A549 (cell line): ENCODE results near the gene CTNNA3. TPM values are rescaled to one million over a fixed set of nuclear protein-coding genes. Genes with fewer than 3 reads are reported as not detected.
"Not testable (repeated sequence)": the region's sequence is repeated elsewhere in the genome, so short reads cannot be mapped to it uniquely, and the experiment has no call there.

ENCODE experiments used
- ATAC-seq, 2 experiments: fragments of 200-7000 bp in 1 of 2; fragments of >200 bp in 1 of 2; cut with Nextera tagmentation in 1 of 2; cut with Tn5 transposase in 1 of 2; 3 replicates each; pipeline versions ENCODE4 v1.8.0 to v1.9.1; 2018 to 2020; ENCODE audit warnings: mild to moderate bottlenecking in 1 of 2, moderate library complexity in 1 of 2
- CTCF ChIA-PET: fragments of 300-600 bp; sonication (Branson Sonifier 250); formaldehyde crosslinking; extraction: SDS; loops from one replicate; lab custom pipeline; 2021; ENCODE audit warnings: antibody characterized with exemption, inconsistent platforms; lab: Yijun Ruan, JAX
- POLR2A ChIA-PET: fragments of 350-600 bp; formaldehyde crosslinking; extraction: SDS; loops from one replicate; lab custom pipeline; 2021; ENCODE audit warnings: antibody characterized with exemption, inconsistent platforms; lab: Yijun Ruan, JAX
- DNase-seq, 2 experiments: peaks; one replicate each; pipeline versions ENCODE4 v3.0.0 to v3.0.0-alpha.2; 2011 to 2016; ENCODE audit warnings: low read depth in 1 of 2, low spot score in 1 of 2
- FAIRE-seq: peaks from 2 replicates; lab custom pipeline; 2011; peaks lifted over from hg19 to GRCh38; lab: Jason Lieb, UNC
- H3K27ac ChIP-seq, 2 experiments: fragments of >200 bp; sonication (Bioruptor Twin); formaldehyde crosslinking; 3 replicates each; pipeline ENCODE4 v1.5.1; 2016 to 2017
- H3K4me1 ChIP-seq: fragments of >200 bp; sonication (Bioruptor Twin); formaldehyde crosslinking; 3 replicates; pipeline ENCODE4 v1.6.1; 2016
- H3K4me2 ChIP-seq: fragments of >200 bp; sonication (Bioruptor Twin); formaldehyde crosslinking; 3 replicates; pipeline ENCODE4 v1.6.1; 2016
- H3K4me3 ChIP-seq: fragments of >200 bp; sonication (Bioruptor Twin); formaldehyde crosslinking; 3 replicates; pipeline ENCODE4 v1.5.1; 2016
- H3K9me3 ChIP-seq: fragments of >200 bp; sonication (Bioruptor Twin); formaldehyde crosslinking; 3 replicates; pipeline ENCODE4 v1.6.1; 2016
- BHLHE40 ChIP-seq: IDR thresholded peaks from 2 replicates; pipeline ENCODE4 v1.6.1; 2012; ENCODE audit warnings: low read depth, low read length, inconsistent platforms
- CBX2 ChIP-seq: fragments of 200-600 bp; sonication (generic); IDR thresholded peaks from 2 replicates; pipeline ENCODE4 v1.6.1; 2016; ENCODE audit warnings: low read depth, mild to moderate bottlenecking, borderline replicate concordance
- CBX8 ChIP-seq: fragments of 200-600 bp; sonication (generic); IDR thresholded peaks from 2 replicates; pipeline ENCODE4 v1.6.1; 2016
- CHD4 ChIP-seq: fragments of 200-600 bp; sonication (generic); IDR thresholded peaks from 2 replicates; pipeline ENCODE4 v1.6.1; 2016; ENCODE audit warnings: antibody characterized with exemption, mild to moderate bottlenecking, borderline replicate concordance
- EHF ChIP-seq: fragments of 250-450 bp; sonication (Bioruptor Pico); IDR thresholded peaks from 2 replicates; pipeline ENCODE4 v1.5.0; 2020; ENCODE audit warnings: mild to moderate bottlenecking
- EHMT2 ChIP-seq: fragments of 200-600 bp; sonication (generic); IDR thresholded peaks from 2 replicates; pipeline ENCODE4 v1.6.1; 2016; ENCODE audit warnings: antibody characterized with exemption, low read depth, mild to moderate bottlenecking, moderate library complexity
- ESRRA ChIP-seq: fragments of 150-350 bp; IDR thresholded peaks from 2 replicates; pipeline ENCODE4 v1.6.1; 2014; ENCODE audit warnings: mild to moderate bottlenecking, low read length, borderline replicate concordance
- FOSL2 ChIP-seq, 2 experiments: fragments of 450-650 bp in 1 of 2; fragments of >200 bp in 1 of 2; sonication (Bioruptor Twin) in 1 of 2; formaldehyde crosslinking; IDR thresholded peaks; 2 replicates each; pipeline versions ENCODE4 v1.5.0 to v1.6.1; 2016 to 2020; ENCODE audit warnings: mild to moderate bottlenecking in 1 of 2, moderate library complexity in 1 of 2
- FOXS1 ChIP-seq: fragments of 250-450 bp; sonication (Bioruptor Pico); IDR thresholded peaks from 2 replicates; pipeline ENCODE4 v1.5.0; 2020; ENCODE audit warnings: mild to moderate bottlenecking, moderate library complexity
- GATA3 ChIP-seq: IDR thresholded peaks from 2 replicates; pipeline ENCODE4 v1.6.1; 2012; ENCODE audit warnings: borderline replicate concordance
- JUNB ChIP-seq: fragments of >200 bp; sonication (Bioruptor Twin); formaldehyde crosslinking; IDR thresholded peaks from 2 replicates; pipeline ENCODE4 v1.6.1; 2016
- KDM5A ChIP-seq: fragments of 200-600 bp; sonication (generic); IDR thresholded peaks from 2 replicates; pipeline ENCODE4 v1.6.1; 2016; ENCODE audit warnings: antibody characterized with exemption, mild to moderate bottlenecking
- MAFK ChIP-seq: fragments of 450-650 bp; IDR thresholded peaks from 2 replicates; pipeline ENCODE4 v1.6.1; 2014; ENCODE audit not compliant: partially characterized antibody
- MAZ ChIP-seq: fragments of 150-350 bp; IDR thresholded peaks from 2 replicates; pipeline ENCODE4 v1.6.1; 2014; ENCODE audit warnings: antibody characterized with exemption, low read depth, low read length, borderline replicate concordance
- NFE2L2 ChIP-seq: fragments of 150-350 bp; conservative IDR thresholded peaks from 2 replicates; pipeline ENCODE4 v1.6.1; 2014; ENCODE audit warnings: low read length
- PHF8 ChIP-seq: fragments of 200-600 bp; sonication (generic); IDR thresholded peaks from 2 replicates; pipeline ENCODE4 v1.6.1; 2016; ENCODE audit warnings: low read depth, mild to moderate bottlenecking, antibody characterized with exemption, moderate library complexity, borderline replicate concordance
- RARB ChIP-seq: fragments of 250-450 bp; sonication (Bioruptor Pico); IDR thresholded peaks from 2 replicates; pipeline ENCODE4 v1.8.0; 2021; ENCODE audit warnings: mild to moderate bottlenecking, moderate library complexity
- TP53 ChIP-seq: fragments of 250-450 bp; sonication (Bioruptor Pico); IDR thresholded peaks from 2 replicates; pipeline ENCODE4 v1.5.0; 2021; ENCODE audit warnings: mild to moderate bottlenecking, moderate library complexity
- ZC3H11A ChIP-seq: fragments of 450-650 bp; IDR thresholded peaks from 2 replicates; pipeline ENCODE4 v1.6.1; 2014; ENCODE audit warnings: antibody characterized with exemption, mild to moderate bottlenecking
- ZFP36 ChIP-seq: fragments of 450-650 bp; IDR thresholded peaks from 2 replicates; pipeline ENCODE4 v1.6.1; 2014; ENCODE audit warnings: borderline replicate concordance; ENCODE audit not compliant: partially characterized antibody
- WGBS: methylation state at CpG from one replicate; pipeline ENCODE4 v1.1.6; 2017; ENCODE audit errors: missing lambda C conversion rate; 5-methylcytosine and 5-hydroxymethylcytosine counted together
- polyA plus RNA-seq, 4 experiments: library from polyadenylated mRNA; depleted of rRNA in 3 of 4; stranded (reverse); fragments of >200 nt; fragmentation: RNase III in 1 of 4; extraction: RNeasy Plus Mini Kit Qiagen cat#74134 plus additional on column Dnase treatment in 1 of 4; gene quantifications; 2 replicates in 3 of 4; 3 replicates in 1 of 4; pipeline ENCODE4 v1.2.3, GENCODE V29; 2011 to 2017
- TF ChIP-seq, protein P1 (sequence below): IDR thresholded peaks from 2 replicates; pipeline ENCODE4 v1.6.1; 2012
- TF ChIP-seq, protein P2 (sequence below): fragments of 450-650 bp; IDR thresholded peaks from 2 replicates; pipeline ENCODE4 v1.6.1; 2014; ENCODE audit warnings: antibody characterized with exemption
- TF ChIP-seq, protein P3 (sequence below): IDR thresholded peaks from 2 replicates; pipeline ENCODE4 v1.6.1; 2012; ENCODE audit warnings: low read depth, borderline replicate concordance

CTNNA3 gene
- polyA plus RNA-seq, 2 of the 4 experiments (the other 2 are of a cell fraction): not detected

DNA sequence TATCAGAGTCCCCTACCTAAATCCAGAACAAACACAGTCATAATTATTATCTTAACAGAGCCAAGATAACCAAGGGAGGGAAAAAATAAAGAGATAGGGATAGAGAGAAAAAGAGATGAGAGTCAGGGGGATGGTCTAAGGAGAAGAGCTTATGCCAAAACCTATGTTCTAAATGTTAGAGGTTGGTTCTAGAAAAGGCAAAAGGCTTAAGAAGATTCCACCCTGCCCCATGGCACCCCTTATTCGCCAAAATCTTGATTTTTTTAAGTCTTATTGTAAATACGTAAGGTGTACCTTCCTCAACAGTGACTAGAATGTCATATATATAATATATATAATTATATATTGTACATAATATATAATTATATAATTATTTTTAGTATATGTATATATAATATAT is 29.6 kb upstream of the CTNNA3 start:
- no peak overlapping the region for H3K4me3 ChIP-seq
- no peaks in the 10 kb centered on the region for H3K4me1 ChIP-seq
- no peak overlapping the region for H3K4me2 ChIP-seq
- no peak for DNase-seq
- TF ChIP-seq CBX2: no peak
- no peak for TF ChIP-seq EHF
- TF ChIP-seq MAZ: no peak
- TF ChIP-seq, protein P1, sequence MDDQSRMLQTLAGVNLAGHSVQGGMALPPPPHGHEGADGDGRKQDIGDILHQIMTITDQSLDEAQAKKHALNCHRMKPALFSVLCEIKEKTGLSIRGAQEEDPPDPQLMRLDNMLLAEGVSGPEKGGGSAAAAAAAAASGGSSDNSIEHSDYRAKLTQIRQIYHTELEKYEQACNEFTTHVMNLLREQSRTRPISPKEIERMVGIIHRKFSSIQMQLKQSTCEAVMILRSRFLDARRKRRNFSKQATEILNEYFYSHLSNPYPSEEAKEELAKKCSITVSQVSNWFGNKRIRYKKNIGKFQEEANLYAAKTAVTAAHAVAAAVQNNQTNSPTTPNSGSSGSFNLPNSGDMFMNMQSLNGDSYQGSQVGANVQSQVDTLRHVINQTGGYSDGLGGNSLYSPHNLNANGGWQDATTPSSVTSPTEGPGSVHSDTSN: no peak
- TF ChIP-seq RARB (CRISPR knock-in tag): no peak
- no peak for TF ChIP-seq BHLHE40
- TF ChIP-seq, all 56 proteins: peak for 0
- H3K9me3 ChIP-seq: no peaks in the 10 kb centered on the region; the same call in 2 of the 3 replicates
- ChIA-PET POLR2A (no interaction called here), CTCF (interaction anchor here (1.0 kb wide), 1 partner anchor 28 kb away, joined by 3 read pairs; no protein-coding TSS in a partner anchor)
- FAIRE-seq (no peak), ATAC-seq (no peak)
- H3K27ac ChIP-seq: no peak overlapping the region
- WGBS: 45% methylated on average over 2 of the region's 2 CpGs

DNA sequence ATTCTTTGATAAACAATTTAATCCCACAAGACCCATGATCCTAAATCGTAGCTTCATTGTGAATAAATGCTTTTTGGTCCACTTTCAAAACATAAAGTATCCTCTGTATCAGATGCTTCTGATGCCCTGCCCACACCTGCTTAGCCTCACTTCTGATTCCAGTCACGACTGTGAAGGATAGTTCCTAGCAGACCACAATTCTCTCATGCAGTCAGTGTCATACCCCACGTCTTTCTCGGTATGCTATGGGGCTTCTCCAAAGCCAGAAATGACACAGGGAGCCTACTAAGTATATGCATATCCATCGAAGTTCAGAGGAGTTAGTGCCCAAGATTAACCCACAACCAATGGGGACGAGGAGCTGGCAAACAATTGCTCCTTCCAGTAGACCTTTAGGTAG is 27.6 kb upstream of the CTNNA3 start:
- Histone ChIP-seq H3K4me2 (no peak overlapping the region), H3K4me3 (no peak overlapping the region), H3K4me1 (no peaks in the 10 kb centered on the region), H3K9me3 (no peaks in the 10 kb centered on the region; the same call in 2 of the 3 replicates)
- ChIA-PET CTCF (interaction anchor here (1.8 to 2.3 kb wide), 2 partner anchors 26 to 56 kb away, joined by 4 to 10 read pairs; no protein-coding TSS in a partner anchor), POLR2A (no interaction called here)
- ATAC-seq (no peak), DNase-seq (no peak), FAIRE-seq (no peak)
- 14% methylated on average over 6 of the region's 6 CpGs for WGBS
- no peak for TF ChIP-seq EHMT2
- TF ChIP-seq MAFK: no peak
- TF ChIP-seq ZFP36: no peak
- no peak for TF ChIP-seq FOSL2 (IDR thresholded peaks at IDR 0.05)
- no peak for TF ChIP-seq FOSL2 (CRISPR knock-in tag; IDR thresholded peaks at IDR 0.05)
- TF ChIP-seq RARB (CRISPR knock-in tag): no peak
- TF ChIP-seq NFE2L2: no peak
- TF ChIP-seq JUNB: no peak
- no peak for TF ChIP-seq CBX2
- TF ChIP-seq ZC3H11A: no peak
- no peak for TF ChIP-seq CHD4
- TF ChIP-seq, all 56 proteins: peak for 0
- no peak overlapping the region for H3K27ac ChIP-seq

DNA sequence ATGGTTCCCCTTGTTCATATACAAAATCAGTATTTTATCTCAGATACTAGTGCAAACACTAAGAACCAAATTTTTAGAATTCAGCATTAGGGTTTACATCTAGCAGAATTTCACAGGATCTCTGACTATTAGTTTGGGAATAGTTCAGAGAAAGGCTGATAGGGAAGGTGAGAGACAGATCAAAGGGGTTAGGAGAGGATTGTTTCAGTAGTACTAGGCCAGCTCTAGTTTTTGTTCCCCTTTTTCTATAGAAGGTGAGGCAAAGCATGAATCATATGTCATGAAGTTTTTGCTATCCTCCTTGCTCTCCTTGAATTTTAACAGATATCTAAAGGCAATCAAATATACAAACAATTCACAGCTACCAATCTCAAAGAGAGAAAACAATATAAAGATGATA is 26.1 kb upstream of the CTNNA3 start:
- FAIRE-seq: no peak
- no peak for DNase-seq
- TF ChIP-seq CHD4: no peak
- no peak for TF ChIP-seq KDM5A
- no peak for TF ChIP-seq CBX8
- TF ChIP-seq EHF: no peak
- TF ChIP-seq ESRRA: no peak
- TF ChIP-seq, protein P2, sequence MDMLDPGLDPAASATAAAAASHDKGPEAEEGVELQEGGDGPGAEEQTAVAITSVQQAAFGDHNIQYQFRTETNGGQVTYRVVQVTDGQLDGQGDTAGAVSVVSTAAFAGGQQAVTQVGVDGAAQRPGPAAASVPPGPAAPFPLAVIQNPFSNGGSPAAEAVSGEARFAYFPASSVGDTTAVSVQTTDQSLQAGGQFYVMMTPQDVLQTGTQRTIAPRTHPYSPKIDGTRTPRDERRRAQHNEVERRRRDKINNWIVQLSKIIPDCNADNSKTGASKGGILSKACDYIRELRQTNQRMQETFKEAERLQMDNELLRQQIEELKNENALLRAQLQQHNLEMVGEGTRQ: no peak
- no peak for TF ChIP-seq TP53 (CRISPR knock-in tag)
- TF ChIP-seq FOXS1 (CRISPR knock-in tag): no peak
- TF ChIP-seq, protein P3, sequence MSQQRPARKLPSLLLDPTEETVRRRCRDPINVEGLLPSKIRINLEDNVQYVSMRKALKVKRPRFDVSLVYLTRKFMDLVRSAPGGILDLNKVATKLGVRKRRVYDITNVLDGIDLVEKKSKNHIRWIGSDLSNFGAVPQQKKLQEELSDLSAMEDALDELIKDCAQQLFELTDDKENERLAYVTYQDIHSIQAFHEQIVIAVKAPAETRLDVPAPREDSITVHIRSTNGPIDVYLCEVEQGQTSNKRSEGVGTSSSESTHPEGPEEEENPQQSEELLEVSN: no peak
- no peak for TF ChIP-seq GATA3
- TF ChIP-seq PHF8: no peak
- no peak for ATAC-seq
- POLR2A ChIA-PET: no interaction called here
- H3K4me1 ChIP-seq: no peaks in the 10 kb centered on the region
- no peaks in the 10 kb centered on the region; the same call in 2 of the 3 replicates for H3K9me3 ChIP-seq
- no peak overlapping the region for H3K4me3 ChIP-seq
- CTCF ChIA-PET: no interaction called here
- H3K4me2 ChIP-seq: no peak overlapping the region
- H3K27ac ChIP-seq: no peak overlapping the region

DNA sequence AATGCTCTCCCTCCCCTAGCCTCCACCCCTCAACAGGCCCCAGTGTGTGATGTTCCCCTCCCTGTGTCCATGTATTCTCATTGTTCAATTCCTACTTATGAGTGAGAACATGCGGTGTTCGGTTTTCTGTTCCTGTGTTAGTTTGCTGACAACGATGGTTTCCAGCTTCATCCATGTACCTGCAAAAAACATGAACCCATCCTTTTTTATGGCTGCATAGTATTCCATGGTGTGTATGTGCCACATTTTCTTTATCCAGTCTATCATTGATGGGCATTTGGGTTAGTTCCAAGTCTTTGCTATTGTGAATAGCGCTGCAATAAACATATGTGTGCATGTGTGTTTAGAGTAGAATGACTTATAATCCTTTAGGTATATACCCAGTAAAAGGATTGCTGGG is 20.5 kb upstream of the CTNNA3 start:
- ATAC-seq, H3K4me1 ChIP-seq, H3K4me3 ChIP-seq, DNase-seq, H3K4me2 ChIP-seq, H3K9me3 ChIP-seq, H3K27ac ChIP-seq, FAIRE-seq, POLR2A ChIA-PET: not testable (repeated sequence)
- 32% methylated on average over 4 of the region's 4 CpGs for WGBS
- CTCF ChIA-PET: interaction anchor here (0.7 kb wide), 1 partner anchor 63 kb away, joined by 3 read pairs; no protein-coding TSS in a partner anchor
